ENCODE data around the gene MAGEA9B. TPM values are rescaled to one million over a fixed set of nuclear protein-coding genes. Genes with fewer than 3 reads are reported as not detected.

Gene MAGEA9B
- total RNA-seq, 1 experiment from 2014 or later, result 0.47 TPM

GRCh38 chrX:149610511-149610910, 23.3 kb upstream of the MAGEA9B start:
- Histone ChIP-seq H3K4me1 (ENCODE audit: control insufficient read depth in 1 of 2, insufficient read depth in 2 of 2, low read length in 2 of 2) (no peaks in the 10 kb centered on the region), H3K9me3 (ENCODE audit: control insufficient read depth in 1 of 2, insufficient read depth in 1 of 2, low read depth in 1 of 2, low read length in 2 of 2) (no peaks in the 10 kb centered on the region), H3K4me3 (replicated peaks in 1 of 2; ENCODE audit: low read depth in 1 of 2, low read length in 2 of 2) (no peak overlapping the region), H3K27me3 (ENCODE audit: insufficient read depth, low read length) (no peaks in the 10 kb centered on the region), H3K9ac (ENCODE audit: low read length) (no peak overlapping the region), H3K9me2 (ENCODE audit: insufficient read depth) (no peaks in the 10 kb centered on the region), H3K36me3 (ENCODE audit: control insufficient read depth in 1 of 2, insufficient read depth in 2 of 2, low read length in 2 of 2) (no peaks in the 10 kb centered on the region), H3K4me2 (ENCODE audit: low read length) (no peak overlapping the region), H2AFZ (ENCODE audit: low read depth, low read length, poor library complexity, severe bottlenecking) (no peak overlapping the region), H3K27ac (ENCODE audit: low read depth, low read length) (no peak overlapping the region), H3K79me2 (ENCODE audit: insufficient read depth, low read length) (peaks cover 7% of the 10 kb centered on the region), H4K20me1 (ENCODE audit: insufficient read depth) (no peaks in the 10 kb centered on the region)
- DNase-seq (ENCODE audit: low read depth, low spot score) (no peak), ATAC-seq (no peak)
- ChIA-PET POLR2A (no interaction called here), CTCF (no interaction called here), RAD21 (ENCODE audit: low non-redundant PET in 1 of 2, low total read pairs in 2 of 2, uncharacterized antibody in 2 of 2, unreplicated experiment in 2 of 2) (no interaction called here)
- intact Hi-C loops (cut with micrococcal nuclease), result no loop called here
- no peak for TF ChIP-seq CEBPB (IDR thresholded peaks at IDR 0.05; ENCODE audit: low read depth)
- TF ChIP-seq RAD21 (IDR thresholded peaks at IDR 0.05; ENCODE audit: low read depth), result no peak
- no peak for TF ChIP-seq EZH2 (IDR thresholded peaks at IDR 0.05)
- no peak for TF ChIP-seq POLR2A (IDR thresholded peaks at IDR 0.05; ENCODE audit: borderline replicate concordance, extremely low read depth, insufficient read depth, insufficient read length)
- BruUV-seq (replicated peaks), result no TSS peak

GRCh38 chrX:149607699-149608098, 20.4 kb upstream of the MAGEA9B start:
- no peaks in the 10 kb centered on the region for H3K36me3 ChIP-seq (ENCODE audit: control insufficient read depth in 1 of 2, insufficient read depth in 2 of 2, low read length in 2 of 2)
- no peak overlapping the region for H3K27ac ChIP-seq (ENCODE audit: low read depth, low read length)
- no peaks in the 10 kb centered on the region for H4K20me1 ChIP-seq (ENCODE audit: insufficient read depth)
- POLR2A ChIA-PET, result no interaction called here
- DNase-seq (ENCODE audit: low read depth, low spot score), result no peak
- H3K9me2 ChIP-seq (ENCODE audit: insufficient read depth), result no peaks in the 10 kb centered on the region
- no peak for ATAC-seq
- H3K4me2 ChIP-seq (ENCODE audit: low read length), result no peak overlapping the region
- CTCF ChIA-PET, result no interaction called here
- BruUV-seq (replicated peaks), result no TSS peak
- H3K9ac ChIP-seq (ENCODE audit: low read length), result no peak overlapping the region
- no peaks in the 10 kb centered on the region for H3K27me3 ChIP-seq (ENCODE audit: insufficient read depth, low read length)
- no peaks in the 10 kb centered on the region for H3K9me3 ChIP-seq (ENCODE audit: control insufficient read depth in 1 of 2, insufficient read depth in 1 of 2, low read depth in 1 of 2, low read length in 2 of 2)
- no peaks in the 10 kb centered on the region; the same call in 1 of the 2 replicates for H3K79me2 ChIP-seq (ENCODE audit: insufficient read depth, low read length)
- intact Hi-C loops (cut with micrococcal nuclease), result no loop called here
- RAD21 ChIA-PET (ENCODE audit: low non-redundant PET in 1 of 2, low total read pairs in 2 of 2, uncharacterized antibody in 2 of 2, unreplicated experiment in 2 of 2), result no interaction called here
- H3K4me1 ChIP-seq (ENCODE audit: control insufficient read depth in 1 of 2, insufficient read depth in 2 of 2, low read length in 2 of 2), result no peaks in the 10 kb centered on the region
- H2AFZ ChIP-seq (ENCODE audit: low read depth, low read length, poor library complexity, severe bottlenecking), result no peak overlapping the region
- H3K4me3 ChIP-seq (replicated peaks in 1 of 2; ENCODE audit: low read depth in 1 of 2, low read length in 2 of 2), result no peak overlapping the region
- TF ChIP-seq SRF (IDR thresholded peaks at IDR 0.05; ENCODE audit: low read depth), result no peak
- TF ChIP-seq EGR1 (IDR thresholded peaks at IDR 0.05; ENCODE audit: low read depth), result no peak
- TF ChIP-seq POLR2A (IDR thresholded peaks at IDR 0.05; ENCODE audit: borderline replicate concordance, extremely low read depth, insufficient read depth, insufficient read length), result no peak
- TF ChIP-seq EZH2phosphoT487 (IDR thresholded peaks at IDR 0.05; ENCODE audit: borderline replicate concordance), result no peak
- no peak for TF ChIP-seq ELF1 (IDR thresholded peaks at IDR 0.05; ENCODE audit: borderline replicate concordance, low read depth)
- TF ChIP-seq ZBTB33 (IDR thresholded peaks at IDR 0.05; ENCODE audit: extremely low read depth, insufficient replicate concordance, low read length), result no peak
- no peak for TF ChIP-seq EZH2 (IDR thresholded peaks at IDR 0.05)
- TF ChIP-seq SP1 (IDR thresholded peaks at IDR 0.05; ENCODE audit: low read depth), result no peak
- no peak for TF ChIP-seq MAX (IDR thresholded peaks at IDR 0.05)
- no peak for TF ChIP-seq JUND (IDR thresholded peaks at IDR 0.05)
- TF ChIP-seq RAD21 (IDR thresholded peaks at IDR 0.05; ENCODE audit: low read depth), result no peak
- no peak for TF ChIP-seq ZNF274 (IDR thresholded peaks at IDR 0.05; ENCODE audit: low read depth, low read length)
- no peak for TF ChIP-seq ZFX (IDR thresholded peaks at IDR 0.05)
- TF ChIP-seq ATF3 (IDR thresholded peaks at IDR 0.05), result no peak
- TF ChIP-seq TCF7L2 (IDR thresholded peaks at IDR 0.05; ENCODE audit: borderline replicate concordance, extremely low read depth, insufficient read depth, insufficient read length), result no peak

All from HCT116 (cell line).